GM13977 (cell line): ENCODE results near the gene DAAM1.

Source experiments
- DNase-seq: peaks from one replicate; pipeline ENCODE4 v3.0.0; 2012; ENCODE audit warnings: low spot score
- in situ Hi-C: fragments of 300-500 bp; cut with MboI; formaldehyde crosslinking; loops from one replicate; pipeline ENCODE4 v1.12.0; 2022; ENCODE audit warnings: low sequenced_read_pairs, low pct_unique_long_range_greater_than_20kb, mixed read lengths, inconsistent platforms; ENCODE audit not compliant: unreplicated experiment
- TF ChIP-seq, protein P1 (sequence below): IDR thresholded peaks from 2 replicates; pipeline ENCODE4 v1.5.1; 2012; ENCODE audit warnings: mild to moderate bottlenecking, control low read depth; ENCODE audit not compliant: insufficient read depth; ENCODE audit errors: extremely low read depth, missing control alignments

Gene DAAM1

GRCh38 chr14:59344691-59345455 lies 156.4 kb downstream of the DAAM1 start:
- TF ChIP-seq, protein P1, sequence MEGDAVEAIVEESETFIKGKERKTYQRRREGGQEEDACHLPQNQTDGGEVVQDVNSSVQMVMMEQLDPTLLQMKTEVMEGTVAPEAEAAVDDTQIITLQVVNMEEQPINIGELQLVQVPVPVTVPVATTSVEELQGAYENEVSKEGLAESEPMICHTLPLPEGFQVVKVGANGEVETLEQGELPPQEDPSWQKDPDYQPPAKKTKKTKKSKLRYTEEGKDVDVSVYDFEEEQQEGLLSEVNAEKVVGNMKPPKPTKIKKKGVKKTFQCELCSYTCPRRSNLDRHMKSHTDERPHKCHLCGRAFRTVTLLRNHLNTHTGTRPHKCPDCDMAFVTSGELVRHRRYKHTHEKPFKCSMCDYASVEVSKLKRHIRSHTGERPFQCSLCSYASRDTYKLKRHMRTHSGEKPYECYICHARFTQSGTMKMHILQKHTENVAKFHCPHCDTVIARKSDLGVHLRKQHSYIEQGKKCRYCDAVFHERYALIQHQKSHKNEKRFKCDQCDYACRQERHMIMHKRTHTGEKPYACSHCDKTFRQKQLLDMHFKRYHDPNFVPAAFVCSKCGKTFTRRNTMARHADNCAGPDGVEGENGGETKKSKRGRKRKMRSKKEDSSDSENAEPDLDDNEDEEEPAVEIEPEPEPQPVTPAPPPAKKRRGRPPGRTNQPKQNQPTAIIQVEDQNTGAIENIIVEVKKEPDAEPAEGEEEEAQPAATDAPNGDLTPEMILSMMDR: no peak
- in situ Hi-C loops: no loop called here
- DNase-seq: no peak

DNA sequence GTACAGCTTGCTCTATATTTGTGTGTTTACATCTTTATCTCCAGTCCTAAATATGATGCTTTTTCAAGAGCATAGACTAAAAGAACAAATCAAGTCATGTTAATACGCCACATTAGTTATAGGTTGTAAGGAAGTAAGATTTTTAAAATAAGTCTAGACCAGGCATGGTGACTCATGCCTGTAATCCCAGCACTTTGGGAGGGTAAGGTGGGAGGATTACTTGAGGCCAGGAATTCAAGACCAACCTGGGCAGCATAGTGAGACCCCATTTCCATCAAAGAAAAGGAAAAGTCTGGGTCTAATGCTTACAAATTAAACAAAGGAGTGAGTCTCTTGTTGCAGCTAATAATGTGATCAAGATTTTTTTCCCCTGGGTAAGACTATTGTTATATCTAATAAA lies 157.9 kb downstream of the DAAM1 start:
- TF ChIP-seq, protein P1: no peak
- DNase-seq: no peak
- in situ Hi-C loops: no loop called here

GRCh38 chr14:59346796-59347510 lies 158.5 kb downstream of the DAAM1 start:
- TF ChIP-seq, protein P1: no peak
- no peak for DNase-seq
- in situ Hi-C loops: no loop called here

GRCh38 chr14:59347511-59347900 lies 159.0 kb downstream of the DAAM1 start:
- TF ChIP-seq, protein P1: no peak
- in situ Hi-C loops: no loop called here
- DNase-seq: no peak

GRCh38 chr14:59347915-59348314 lies 159.4 kb downstream of the DAAM1 start:
- in situ Hi-C loops: no loop called here
- TF ChIP-seq, protein P1: no peak
- DNase-seq: no peak

GRCh38 chr14:59349258-59349701 lies 160.8 kb downstream of the DAAM1 start:
- in situ Hi-C loops: no loop called here
- TF ChIP-seq, protein P1: no peak
- no peak for DNase-seq
